Cardiac muscle cell (in vitro differentiated cells and primary cell): ENCODE data around the gene KCNQ1. TPM values are rescaled to one million over a fixed set of nuclear protein-coding genes. Genes with fewer than 3 reads are reported as not detected.

Source experiments
- DNase-seq, 2 donors: peaks; one replicate each; pipeline versions ENCODE4 v3.0.0 to v3.0.0-alpha.2; 2010 to 2017; ENCODE audit warnings: low read depth in 1 of 2, low spot score in 1 of 2
- H3K27ac ChIP-seq: fragments of 200-600 bp; sonication (generic); 2 replicates; pipeline ENCODE4 v1.5.1; 2016
- H3K27me3 ChIP-seq: fragments of 200-600 bp; sonication (generic); 2 replicates; pipeline ENCODE4 v1.6.0; 2016; ENCODE audit warnings: control low read depth
- H3K36me3 ChIP-seq: fragments of 200-600 bp; sonication (generic); 2 replicates; pipeline ENCODE4 v1.5.1; 2016; ENCODE audit warnings: control low read depth
- H3K4me1 ChIP-seq: fragments of 200-600 bp; sonication (generic); 2 replicates; pipeline ENCODE4 v1.8.1; 2017; ENCODE audit warnings: low read depth, mild to moderate bottlenecking, mixed run types
- H3K4me3 ChIP-seq: fragments of 200-600 bp; sonication (generic); 2 replicates; pipeline ENCODE4 v1.5.1; 2016; ENCODE audit warnings: mild to moderate bottlenecking
- H3K9me3 ChIP-seq: fragments of 200-600 bp; sonication (generic); 2 replicates; pipeline ENCODE4 v1.5.1; 2017; ENCODE audit warnings: low read depth, mild to moderate bottlenecking, control low read depth
- polyA plus RNA-seq: library from polyadenylated mRNA; unstranded; fragments of >200 nt; fragmentation: Nextera tagmentation; extraction: Ambion mirVana; gene quantifications from 2 replicates; pipeline ENCODE4 v1.2.1, GENCODE V29; 2016
- total RNA-seq: library from RNA; depleted of rRNA; stranded (reverse); fragments of >200 nt; gene quantifications from 2 replicates; pipeline ENCODE4 v1.2.3, GENCODE V29; 2016
- TF ChIP-seq, protein P1 (sequence below): IDR thresholded peaks from 2 replicates; pipeline ENCODE4 v1.5.1; 2012; ENCODE audit warnings: low read depth, mild to moderate bottlenecking, low read length

KCNQ1 gene
- total and polyA plus RNA-seq, 2 experiments from 2014 or later: 13.9 to 18.6 TPM

DNA sequence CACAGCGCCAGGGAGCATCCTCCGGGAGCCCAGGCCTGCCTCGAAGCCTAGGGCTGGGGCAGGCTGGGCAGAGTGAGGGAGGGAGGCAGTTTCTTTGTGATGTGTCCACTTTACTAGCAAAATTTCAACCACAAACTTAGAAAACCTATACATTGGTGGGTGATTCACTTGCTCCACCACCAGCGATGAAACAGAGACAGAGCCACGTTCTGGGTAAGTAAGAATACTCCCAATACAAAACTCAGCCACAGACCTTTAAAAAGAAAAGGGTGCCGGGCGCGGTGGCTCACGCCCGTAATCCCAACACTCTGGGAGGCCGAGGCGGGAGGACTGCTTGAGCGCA, 418.4 kb downstream of the KCNQ1 start:
- TF ChIP-seq, protein P1, sequence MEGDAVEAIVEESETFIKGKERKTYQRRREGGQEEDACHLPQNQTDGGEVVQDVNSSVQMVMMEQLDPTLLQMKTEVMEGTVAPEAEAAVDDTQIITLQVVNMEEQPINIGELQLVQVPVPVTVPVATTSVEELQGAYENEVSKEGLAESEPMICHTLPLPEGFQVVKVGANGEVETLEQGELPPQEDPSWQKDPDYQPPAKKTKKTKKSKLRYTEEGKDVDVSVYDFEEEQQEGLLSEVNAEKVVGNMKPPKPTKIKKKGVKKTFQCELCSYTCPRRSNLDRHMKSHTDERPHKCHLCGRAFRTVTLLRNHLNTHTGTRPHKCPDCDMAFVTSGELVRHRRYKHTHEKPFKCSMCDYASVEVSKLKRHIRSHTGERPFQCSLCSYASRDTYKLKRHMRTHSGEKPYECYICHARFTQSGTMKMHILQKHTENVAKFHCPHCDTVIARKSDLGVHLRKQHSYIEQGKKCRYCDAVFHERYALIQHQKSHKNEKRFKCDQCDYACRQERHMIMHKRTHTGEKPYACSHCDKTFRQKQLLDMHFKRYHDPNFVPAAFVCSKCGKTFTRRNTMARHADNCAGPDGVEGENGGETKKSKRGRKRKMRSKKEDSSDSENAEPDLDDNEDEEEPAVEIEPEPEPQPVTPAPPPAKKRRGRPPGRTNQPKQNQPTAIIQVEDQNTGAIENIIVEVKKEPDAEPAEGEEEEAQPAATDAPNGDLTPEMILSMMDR: no peak
- no peak for DNase-seq
- Histone ChIP-seq H3K4me1 (no peaks in the 10 kb centered on the region), H3K4me3 (no peak overlapping the region), H3K27me3 (peaks cover 70% of the 10 kb centered on the region), H3K27ac (no peak overlapping the region), H3K9me3 (no peaks in the 10 kb centered on the region), H3K36me3 (no peaks in the 10 kb centered on the region)

DNA sequence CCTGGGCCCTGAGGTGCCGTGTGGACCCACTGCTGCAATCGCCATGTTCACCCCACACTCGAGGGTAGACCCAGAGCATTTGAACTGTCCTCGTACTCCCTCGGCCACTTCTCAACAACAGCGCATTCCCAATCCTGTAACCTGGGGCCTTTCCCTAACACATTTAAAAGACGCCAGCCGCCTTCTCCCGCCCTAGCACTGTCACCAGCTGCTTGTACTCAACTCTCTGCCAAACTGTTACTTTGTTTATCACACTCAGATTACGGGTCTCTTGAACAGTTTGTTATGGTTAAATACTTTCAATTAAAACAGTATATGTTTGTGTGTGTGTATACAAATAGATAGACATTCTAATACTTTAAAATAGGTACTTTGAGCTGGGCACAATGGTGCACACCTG, 420.1 kb downstream of the KCNQ1 start:
- Histone ChIP-seq H3K4me1 (no peaks in the 10 kb centered on the region), H3K9me3 (no peaks in the 10 kb centered on the region), H3K4me3 (no peak overlapping the region), H3K27ac (no peak overlapping the region), H3K36me3 (no peaks in the 10 kb centered on the region), H3K27me3 (peaks cover 81% of the 10 kb centered on the region)
- no peak for DNase-seq
- TF ChIP-seq, protein P1: no peak

DNA sequence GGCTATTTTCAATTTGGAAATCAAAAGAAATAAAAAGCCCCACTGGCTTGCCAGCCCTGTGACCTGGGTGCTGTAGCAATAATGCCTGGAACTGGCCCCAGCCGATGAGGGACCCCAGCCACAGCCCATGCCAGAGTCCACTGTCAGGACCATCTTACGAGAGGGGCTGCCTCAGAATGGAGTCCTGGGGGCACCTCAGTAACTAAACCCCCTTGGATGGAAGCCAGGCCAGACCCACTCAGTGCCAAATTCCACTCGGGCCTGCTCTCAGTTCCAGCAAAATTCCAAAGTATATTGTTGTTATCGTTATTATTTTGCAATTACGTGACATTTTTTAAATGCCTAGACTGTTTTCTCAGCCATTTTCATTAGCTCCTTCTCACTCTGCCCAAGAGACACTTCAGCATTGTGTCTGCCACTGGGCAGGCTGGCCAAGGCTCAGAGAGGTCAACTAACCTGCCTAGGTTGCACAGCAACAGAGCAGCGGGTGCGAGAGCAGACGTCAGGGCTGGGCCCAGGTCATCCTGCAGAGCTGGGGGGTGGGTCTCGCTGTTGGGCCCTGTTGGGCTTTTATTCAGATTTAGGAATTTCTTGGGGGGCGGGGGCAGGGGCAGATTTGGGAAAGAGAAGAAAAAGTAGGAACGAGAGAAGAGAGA, 421.2 kb downstream of the KCNQ1 start:
- no peak for DNase-seq
- Histone ChIP-seq H3K27ac (no peak overlapping the region), H3K4me3 (no peak overlapping the region), H3K36me3 (no peaks in the 10 kb centered on the region), H3K9me3 (no peaks in the 10 kb centered on the region), H3K4me1 (no peaks in the 10 kb centered on the region), H3K27me3 (peaks cover 81% of the 10 kb centered on the region)
- TF ChIP-seq, protein P1: no peak

DNA sequence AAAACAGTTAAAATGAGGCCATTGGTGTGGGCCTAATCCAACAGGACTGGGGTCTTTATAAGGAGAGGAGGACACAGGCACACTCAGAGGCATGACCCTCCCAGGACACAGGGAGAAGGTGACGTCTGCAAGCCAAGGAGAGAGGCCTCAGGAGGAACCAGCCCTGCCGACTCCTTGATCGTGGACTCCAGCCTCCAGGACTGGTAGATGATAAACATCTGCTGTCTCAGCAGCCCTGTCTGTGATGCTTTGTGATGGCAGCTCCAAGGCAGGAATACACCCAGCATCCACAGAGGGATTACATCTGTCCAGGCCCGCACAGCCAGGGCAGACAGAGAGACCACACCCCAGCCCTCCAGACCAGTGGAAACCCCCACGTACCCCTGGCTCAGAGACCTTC, 422.3 kb downstream of the KCNQ1 start:
- H3K9me3 ChIP-seq: no peaks in the 10 kb centered on the region
- H3K4me3 ChIP-seq: no peak overlapping the region
- H3K27me3 ChIP-seq: peaks cover 81% of the 10 kb centered on the region
- TF ChIP-seq, protein P1: no peak
- no peaks in the 10 kb centered on the region for H3K4me1 ChIP-seq
- H3K36me3 ChIP-seq: no peaks in the 10 kb centered on the region
- no peak for DNase-seq
- no peak overlapping the region for H3K27ac ChIP-seq

DNA sequence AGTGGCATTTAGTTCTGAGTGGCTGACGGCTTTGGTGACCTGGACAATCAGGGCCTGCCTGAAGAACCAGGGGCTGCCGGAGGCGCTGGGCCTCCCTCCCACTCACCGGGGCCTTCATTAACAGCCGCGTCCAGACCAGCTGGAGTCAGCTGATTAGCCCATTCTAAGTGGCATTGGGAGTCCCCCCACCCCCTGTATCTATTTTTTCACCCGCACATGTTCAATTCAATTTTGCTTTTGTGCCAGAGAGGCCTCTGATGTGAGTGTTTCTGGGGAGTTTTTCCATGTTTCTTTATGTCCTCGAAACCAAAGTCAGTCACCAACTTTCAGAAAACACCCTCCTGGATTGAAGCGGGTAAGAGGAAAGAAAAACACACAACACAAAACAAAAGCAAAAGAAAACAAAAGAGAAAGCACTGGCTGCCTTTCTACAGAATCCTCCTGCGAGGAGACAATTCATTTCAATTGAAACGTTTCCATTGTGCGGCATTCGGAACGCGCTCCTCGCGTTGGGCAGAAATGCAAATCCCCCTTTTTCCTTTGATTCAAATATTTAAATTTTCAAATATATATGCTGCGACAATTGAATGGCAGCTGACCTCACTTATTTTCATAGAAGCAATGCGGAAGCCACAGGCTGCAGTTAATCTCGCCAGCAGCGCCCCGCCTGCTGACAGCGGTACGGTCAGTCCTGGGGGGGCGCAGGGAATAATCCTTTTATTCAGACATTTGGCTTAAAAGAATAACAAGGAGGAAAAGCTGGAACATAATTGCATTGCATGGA, 423.1 kb downstream of the KCNQ1 start:
- Histone ChIP-seq H3K4me1 (no peaks in the 10 kb centered on the region), H3K27ac (no peak overlapping the region), H3K36me3 (no peaks in the 10 kb centered on the region), H3K4me3 (no peak overlapping the region), H3K27me3 (peaks cover 73% of the 10 kb centered on the region), H3K9me3 (no peaks in the 10 kb centered on the region)
- TF ChIP-seq, protein P1: no peak
- DNase-seq: no peak
